ENCODE measurements around the gene GTF3C2. TPM values are rescaled to one million over a fixed set of nuclear protein-coding genes. Genes with fewer than 3 reads are reported as not detected.
"Not testable (repeated sequence)": the region's sequence is repeated elsewhere in the genome, so short reads cannot be mapped to it uniquely, and the experiment has no call there.

The GTF3C2 gene
- polyA plus RNA-seq, 2 of the 4 experiments (the other 2 are of a cell fraction): 75.4 to 101 TPM

DNA sequence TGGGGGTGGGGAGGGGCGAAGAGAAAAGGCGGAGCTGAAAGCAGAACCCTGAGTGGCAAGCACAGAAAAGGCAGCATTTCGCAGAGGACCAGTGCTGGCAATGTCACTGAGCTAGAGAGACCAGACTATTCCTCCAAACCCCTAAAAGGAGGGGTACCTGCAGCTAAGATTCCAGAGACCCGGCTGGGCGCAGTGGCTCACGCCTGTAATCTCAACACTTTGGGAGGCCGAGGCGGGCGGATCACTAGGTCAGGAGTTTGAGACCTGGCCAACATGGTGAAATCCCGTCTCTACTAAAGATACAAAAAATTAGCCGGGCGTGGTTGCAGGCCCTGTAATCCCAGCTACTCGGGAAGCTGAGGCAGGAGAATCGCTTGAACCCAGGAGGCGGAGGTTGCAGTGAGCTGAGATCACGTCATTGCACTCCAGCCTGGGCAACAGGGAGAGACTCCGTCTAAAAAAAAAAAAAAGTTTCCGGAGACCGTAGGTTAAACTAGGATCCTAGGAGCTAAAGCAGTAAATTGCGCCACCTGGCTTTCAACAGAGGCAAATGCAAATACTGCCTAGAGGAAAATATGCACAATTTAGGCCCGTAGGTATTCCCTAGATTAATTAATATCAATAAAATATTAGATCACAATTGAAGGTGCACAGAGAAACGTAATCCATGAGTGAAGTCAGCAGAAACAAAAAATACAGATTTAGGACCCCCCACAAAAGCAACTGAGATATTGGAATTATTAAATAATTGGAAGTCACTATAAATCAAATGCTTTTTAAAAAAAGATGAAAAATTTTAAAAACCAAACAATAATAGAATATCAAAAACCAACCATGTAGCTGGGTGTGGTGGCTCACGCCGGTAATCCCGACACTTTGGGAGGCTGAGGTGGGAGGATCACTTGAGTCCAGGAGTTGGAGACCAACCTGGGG is 53.2 kb downstream of the GTF3C2 start:
- WGBS (ENCODE audit: missing lambda C conversion rate): 11% methylated on average over 25 of the region's 25 CpGs
- peak; percentile 80 to 86 for DNase-seq (ENCODE audit: low read depth in 1 of 2, low spot score in 1 of 2)
- Histone ChIP-seq H3K4me2 (peak overlapping the region; percentile 68), H3K4me3 (peak overlapping the region; percentile 37), H3K4me1 (0 out of 3 replicates have a peak, but pooled peaks cover 3% of the 10 kb centered on the region), H3K9me3 (no peaks in the 10 kb centered on the region), H3K27ac (peak overlapping the region; percentile 60 to 83)
- ChIA-PET CTCF (interaction anchor here (0.6 to 20.5 kb wide), 62 partner anchors 12 to 457 kb away, joined by 3 to 394 read pairs (median 4); partner anchors contain the start of genes ABHD1, AGBL5, DNAJC5G and EIF2B4), POLR2A (interaction anchor here (0.7 to 1.7 kb wide), 8 partner anchors 10 to 457 kb away, joined by 3 to 8 read pairs (median 4); partner anchors contain the start of genes ATRAID and SLC5A6)
- TF ChIP-seq CTCF (IDR thresholded peaks at IDR 0.05) (peak; percentile 97), EHMT2 (IDR thresholded peaks at IDR 0.05; ENCODE audit: low read depth) (no peak), ZC3H11A (IDR thresholded peaks at IDR 0.05) (no peak), TFCP2L1 (CRISPR knock-in tag; IDR thresholded peaks at IDR 0.05) (no peak), CEBPB (IDR thresholded peaks at IDR 0.05) (peak in 1 of 2 experiments; percentile 37; a peak in 1 of 4 replicates), HOXB5 (CRISPR knock-in tag; IDR thresholded peaks at IDR 0.05) (no peak), HOXA7 (CRISPR knock-in tag; IDR thresholded peaks at IDR 0.05) (no peak), SMC3 (IDR thresholded peaks at IDR 0.05) (peak; percentile 96), RCOR1 (IDR thresholded peaks at IDR 0.05; ENCODE audit: low read depth, low read length) (no peak), ZSCAN20 (CRISPR knock-in tag; IDR thresholded peaks at IDR 0.05) (no peak), HDAC2 (IDR thresholded peaks at IDR 0.05) (no peak), JUN (IDR thresholded peaks at IDR 0.05) (peak in 1 of 2 experiments; percentile 30; a peak in 1 of 5 replicates), ESRRA (IDR thresholded peaks at IDR 0.05; ENCODE audit: borderline replicate concordance, low read length) (no peak), RAD21 (conservative IDR thresholded peaks at IDR 0.05 in 1 of 2, IDR thresholded peaks at IDR 0.05 in 1 of 2) (peak; percentile 92), ATOH8 (CRISPR knock-in tag; IDR thresholded peaks at IDR 0.05; ENCODE audit: low read depth) (no peak), MAFK (IDR thresholded peaks at IDR 0.05; ENCODE audit: partially characterized antibody) (no peak)
- FAIRE-seq: peak; percentile 54
- ATAC-seq: peak; percentile 47 to 85; a peak in 4 of 6 replicates

DNA sequence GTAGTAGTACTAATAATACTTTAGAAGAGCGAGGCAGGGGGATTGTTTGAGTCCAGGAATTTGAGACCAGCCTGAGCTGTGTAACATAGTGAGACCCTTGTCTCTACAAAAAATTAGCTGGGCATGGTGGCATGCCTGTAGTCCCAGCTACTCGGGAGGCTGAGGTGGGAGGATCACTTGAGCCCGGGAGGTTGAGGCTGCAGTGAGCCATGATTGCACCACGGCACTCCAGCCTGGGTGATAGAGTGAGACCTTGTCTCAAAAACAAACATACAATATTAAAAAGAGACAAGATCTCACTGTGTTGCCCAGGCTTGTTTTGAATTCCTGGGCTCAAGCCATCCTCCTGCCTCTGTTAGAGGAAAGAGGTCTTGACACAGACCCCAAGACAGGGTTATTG is 56.0 kb downstream of the GTF3C2 start:
- not testable (repeated sequence) for FAIRE-seq; H3K4me3 ChIP-seq; ATAC-seq; H3K4me1 ChIP-seq; DNase-seq (ENCODE audit: low read depth in 1 of 2, low spot score in 1 of 2); H3K4me2 ChIP-seq; H3K27ac ChIP-seq; H3K9me3 ChIP-seq
- ChIA-PET CTCF (interaction anchor here (7.6 to 20.5 kb wide), 5 partner anchors 9 to 202 kb away, joined by 124 to 394 read pairs (median 171); partner anchors contain the start of genes DNAJC5G, MPV17, SLC30A3 and TRIM54), POLR2A (interaction anchor here (0.6 kb wide), 1 partner anchor 78 kb away, joined by 3 read pairs; no protein-coding TSS in a partner anchor)
- WGBS (ENCODE audit: missing lambda C conversion rate): 70% methylated on average over 4 of the region's 4 CpGs

DNA sequence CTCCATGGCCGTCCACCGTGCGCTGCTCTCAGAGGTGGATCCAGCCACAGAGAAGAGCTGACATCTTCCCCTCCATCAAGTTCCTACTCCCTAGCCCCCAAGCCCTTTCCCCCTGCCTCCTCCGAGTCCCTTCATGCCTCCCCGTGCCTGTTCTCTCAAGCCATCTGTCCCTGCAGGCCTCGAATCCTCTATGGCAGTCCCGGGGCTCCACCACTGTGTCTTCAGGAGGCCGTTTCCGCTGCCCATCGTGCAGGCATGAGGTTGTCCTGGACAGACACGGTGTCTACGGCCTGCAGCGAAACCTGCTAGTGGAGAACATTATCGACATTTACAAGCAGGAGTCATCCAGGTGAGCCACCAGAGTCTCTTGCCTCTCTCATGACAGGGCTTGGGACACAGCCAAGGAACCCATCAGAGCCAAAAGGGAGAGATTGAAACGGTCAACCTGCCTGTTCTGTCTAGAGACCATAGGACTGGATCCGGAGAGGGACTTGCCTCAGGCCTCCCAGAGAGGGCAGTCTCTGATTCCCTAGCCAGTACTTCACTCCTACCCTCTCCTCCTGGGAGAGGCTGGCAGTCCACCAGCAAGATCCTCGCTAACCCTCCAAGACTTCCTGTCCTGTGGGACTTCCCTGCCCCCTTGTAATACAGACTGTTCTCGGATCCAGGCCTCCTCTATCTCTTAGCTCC is 58.0 kb downstream of the GTF3C2 start:
- Histone ChIP-seq H3K27ac (no peak overlapping the region; a peak in 1 of 6 replicates), H3K4me3 (no peak overlapping the region), H3K4me2 (no peak overlapping the region), H3K4me1 (peaks cover 17% of the 10 kb centered on the region), H3K9me3 (no peaks in the 10 kb centered on the region)
- DNase-seq (ENCODE audit: low read depth in 1 of 2, low spot score in 1 of 2) (no peak), ATAC-seq (peak; percentile 43 to 46; a peak in 5 of 6 replicates), FAIRE-seq (no peak)
- 80% methylated on average over 18 of the region's 18 CpGs for WGBS (ENCODE audit: missing lambda C conversion rate)
- POLR2A ChIA-PET: no interaction called here
- CTCF ChIA-PET: interaction anchor here (0.6 to 20.5 kb wide), 12 partner anchors 8 to 225 kb away, joined by 3 to 394 read pairs (median 6); partner anchors contain the start of genes DNAJC5G, MPV17, SLC30A3 and TRIM54
- TF ChIP-seq CBX8 (IDR thresholded peaks at IDR 0.05) (no peak), REST (IDR thresholded peaks at IDR 0.05) (no peak), FOXS1 (CRISPR knock-in tag; IDR thresholded peaks at IDR 0.05) (no peak), JUN (IDR thresholded peaks at IDR 0.05) (no peak), SMC3 (IDR thresholded peaks at IDR 0.05) (no peak), NPAS2 (CRISPR knock-in tag; IDR thresholded peaks at IDR 0.05; ENCODE audit: borderline replicate concordance) (no peak), ZSCAN20 (CRISPR knock-in tag; IDR thresholded peaks at IDR 0.05) (no peak), NFE2L2 (conservative IDR thresholded peaks at IDR 0.05; ENCODE audit: low read length) (no peak)
- TF ChIP-seq, protein P1, sequence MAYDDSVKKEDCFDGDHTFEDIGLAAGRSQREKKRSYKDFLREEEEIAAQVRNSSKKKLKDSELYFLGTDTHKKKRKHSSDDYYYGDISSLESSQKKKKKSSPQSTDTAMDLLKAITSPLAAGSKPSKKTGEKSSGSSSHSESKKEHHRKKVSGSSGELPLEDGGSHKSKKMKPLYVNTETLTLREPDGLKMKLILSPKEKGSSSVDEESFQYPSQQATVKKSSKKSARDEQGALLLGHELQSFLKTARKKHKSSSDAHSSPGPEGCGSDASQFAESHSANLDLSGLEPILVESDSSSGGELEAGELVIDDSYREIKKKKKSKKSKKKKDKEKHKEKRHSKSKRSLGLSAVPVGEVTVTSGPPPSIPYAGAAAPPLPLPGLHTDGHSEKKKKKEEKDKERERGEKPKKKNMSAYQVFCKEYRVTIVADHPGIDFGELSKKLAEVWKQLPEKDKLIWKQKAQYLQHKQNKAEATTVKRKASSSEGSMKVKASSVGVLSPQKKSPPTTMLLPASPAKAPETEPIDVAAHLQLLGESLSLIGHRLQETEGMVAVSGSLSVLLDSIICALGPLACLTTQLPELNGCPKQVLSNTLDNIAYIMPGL (CRISPR knock-in tag; IDR thresholded peaks at IDR 0.05; ENCODE audit: borderline replicate concordance): no peak

All from A549 (cell line).